Fibroblast of upper back skin (primary cell): Measurements from ENCODE around the gene FKBP9.
A peak's percentile ranks its signal among the peaks of the same experiment; 100 is the strongest.

Experiments used
- DNase-seq: peaks from one replicate; pipeline ENCODE4 v3.0.0-alpha.2; 2013

Gene FKBP9

GRCh38 chr7:33012364-33012763 lies 55.1 kb downstream of the FKBP9 start:
- no peak for DNase-seq

- DNase-seq, result no peak
These were observed 67.0 kb downstream of the FKBP9 start for GRCh38 chr7:33024189-33024757.

GRCh38 chr7:33035776-33036175 lies 78.5 kb downstream of the FKBP9 start:
- DNase-seq, result no peak

- DNase-seq, result no peak
These were observed 81.4 kb downstream of the FKBP9 start for GRCh38 chr7:33038639-33039038.

- DNase-seq, result no peak
These were observed 82.1 kb downstream of the FKBP9 start for GRCh38 chr7:33039257-33039902.

GRCh38 chr7:33039903-33040292 lies 82.7 kb downstream of the FKBP9 start:
- DNase-seq, result no peak

GRCh38 chr7:33040803-33041516 lies 83.7 kb downstream of the FKBP9 start:
- DNase-seq, result no peak

- no peak for DNase-seq
These were observed 84.6 kb downstream of the FKBP9 start for GRCh38 chr7:33041631-33042428.

GRCh38 chr7:33043501-33044400 lies 86.5 kb downstream of the FKBP9 start:
- DNase-seq, result no peak

- no peak for DNase-seq
These were observed 87.1 kb downstream of the FKBP9 start for GRCh38 chr7:33044401-33044718.

- DNase-seq, result no peak
These were observed 87.7 kb downstream of the FKBP9 start for GRCh38 chr7:33044986-33045385.

- no peak for DNase-seq
These were observed 91.0 kb downstream of the FKBP9 start for GRCh38 chr7:33048257-33048656.

GRCh38 chr7:33048704-33049103 lies 91.5 kb downstream of the FKBP9 start:
- no peak for DNase-seq

GRCh38 chr7:33050535-33051318 lies 93.5 kb downstream of the FKBP9 start:
- DNase-seq, result peak; percentile 62

- DNase-seq, result no peak
These were observed 96.5 kb downstream of the FKBP9 start for GRCh38 chr7:33053721-33054120.

GRCh38 chr7:33054261-33054964 lies 97.2 kb downstream of the FKBP9 start:
- no peak for DNase-seq

GRCh38 chr7:33055158-33055557 lies 97.9 kb downstream of the FKBP9 start:
- no peak for DNase-seq
